Lower leg skin (tissue), 3 donors: Measurements from ENCODE around the gene EZR.

Experiments
- POLR2A ChIP-seq, 2 donors: fragments of 450-650 bp; IDR thresholded peaks; one replicate each; pipeline ENCODE4 v1.6.1; 2016 to 2017; ENCODE audit warnings: antibody characterized with exemption in 2 of 2, mild to moderate bottlenecking in 1 of 2, moderate library complexity in 1 of 2
- TF ChIP-seq, protein P1 (sequence below), 3 donors: fragments of 450-650 bp; IDR thresholded peaks; one replicate each; pipeline ENCODE4 v1.5.1; 2016; ENCODE audit warnings: antibody characterized with exemption in 3 of 3, mild to moderate bottlenecking in 3 of 3, moderate library complexity in 2 of 3

GRCh38 chr6:158764926-158765325 is 54.2 kb downstream of the EZR start:
- TF ChIP-seq, protein P1, sequence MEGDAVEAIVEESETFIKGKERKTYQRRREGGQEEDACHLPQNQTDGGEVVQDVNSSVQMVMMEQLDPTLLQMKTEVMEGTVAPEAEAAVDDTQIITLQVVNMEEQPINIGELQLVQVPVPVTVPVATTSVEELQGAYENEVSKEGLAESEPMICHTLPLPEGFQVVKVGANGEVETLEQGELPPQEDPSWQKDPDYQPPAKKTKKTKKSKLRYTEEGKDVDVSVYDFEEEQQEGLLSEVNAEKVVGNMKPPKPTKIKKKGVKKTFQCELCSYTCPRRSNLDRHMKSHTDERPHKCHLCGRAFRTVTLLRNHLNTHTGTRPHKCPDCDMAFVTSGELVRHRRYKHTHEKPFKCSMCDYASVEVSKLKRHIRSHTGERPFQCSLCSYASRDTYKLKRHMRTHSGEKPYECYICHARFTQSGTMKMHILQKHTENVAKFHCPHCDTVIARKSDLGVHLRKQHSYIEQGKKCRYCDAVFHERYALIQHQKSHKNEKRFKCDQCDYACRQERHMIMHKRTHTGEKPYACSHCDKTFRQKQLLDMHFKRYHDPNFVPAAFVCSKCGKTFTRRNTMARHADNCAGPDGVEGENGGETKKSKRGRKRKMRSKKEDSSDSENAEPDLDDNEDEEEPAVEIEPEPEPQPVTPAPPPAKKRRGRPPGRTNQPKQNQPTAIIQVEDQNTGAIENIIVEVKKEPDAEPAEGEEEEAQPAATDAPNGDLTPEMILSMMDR (IDR thresholded peaks at IDR 0.05), result no peak
- TF ChIP-seq POLR2A (IDR thresholded peaks at IDR 0.05), result no peak
